HL-60 (cell line): ENCODE data around the gene RHO.

Experiments
- DNase-seq, 2 experiments: peaks; one replicate each; pipeline ENCODE4 v3.0.0-alpha.2; 2010 to 2020; ENCODE audit warnings: low read depth in 1 of 2, low spot score in 1 of 2
- H3K27ac ChIP-seq: fragments of 250-450 bp; sonication (Bioruptor Pico); replicated peaks from 2 replicates; pipeline ENCODE4 v1.5.1; 2020; ENCODE audit warnings: mild to moderate bottlenecking, moderate library complexity
- H3K27me3 ChIP-seq: fragments of 250-450 bp; sonication (Bioruptor Pico); 2 replicates; pipeline ENCODE4 v1.5.1; 2021; ENCODE audit warnings: mild to moderate bottlenecking, moderate library complexity; ENCODE audit not compliant: insufficient read depth, poor library complexity, severe bottlenecking
- H3K4me3 ChIP-seq: replicated peaks from 2 replicates; pipeline ENCODE4 v1.5.1; 2011; ENCODE audit warnings: mild to moderate bottlenecking, control low read depth, low read length; ENCODE audit not compliant: insufficient read depth
- CTCF ChIP-seq: IDR thresholded peaks from one replicate; pipeline ENCODE4 v1.5.1; 2011; ENCODE audit warnings: low read length, control low read depth, inconsistent platforms; ENCODE audit not compliant: insufficient read depth
- GABPA ChIP-seq: IDR thresholded peaks from 2 replicates; pipeline ENCODE4 v1.6.1; 2012; ENCODE audit warnings: low read depth
- POLR2AphosphoS5 ChIP-seq: IDR thresholded peaks from 2 replicates; pipeline ENCODE4 v1.6.1; 2012; ENCODE audit warnings: low read depth
- REST ChIP-seq: IDR thresholded peaks from 2 replicates; pipeline ENCODE4 v1.6.1; 2012; ENCODE audit warnings: low read depth; ENCODE audit not compliant: insufficient replicate concordance
- SPI1 ChIP-seq: IDR thresholded peaks from 2 replicates; pipeline ENCODE4 v1.6.1; 2012; ENCODE audit warnings: low read depth, mild to moderate bottlenecking, borderline replicate concordance

RHO gene

GRCh38 chr3:129576514-129577352 lies 48.3 kb downstream of the RHO start:
- peak; percentile 56 to 89 for DNase-seq
- peak overlapping the region; percentile 95 for H3K27ac ChIP-seq
- no peaks in the 10 kb centered on the region for H3K27me3 ChIP-seq
- TF ChIP-seq REST (no peak), POLR2AphosphoS5 (peak; percentile 86)
- H3K4me3 ChIP-seq: no peak overlapping the region; the same call in 1 of the 2 replicates

GRCh38 chr3:129577366-129577765 lies 48.9 kb downstream of the RHO start:
- Histone ChIP-seq H3K4me3 (peak overlapping the region; percentile 11; the same call in 1 of the 2 replicates), H3K27me3 (no peaks in the 10 kb centered on the region), H3K27ac (peak overlapping the region; percentile 95)
- peak; percentile 56 to 63 for DNase-seq
- TF ChIP-seq GABPA: no peak

- Histone ChIP-seq H3K27me3 (no peaks in the 10 kb centered on the region), H3K27ac (peak overlapping the region; percentile 95), H3K4me3 (peak overlapping the region; percentile 11)
- TF ChIP-seq CTCF (no peak), REST (no peak), SPI1 (peak; percentile 99), GABPA (no peak), POLR2AphosphoS5 (peak; percentile 77; the same call in 1 of the 2 replicates)
- DNase-seq: peak; percentile 80 to 92
Observed at GRCh38 chr3:129577925-129578786, 49.7 kb downstream of the RHO start.

- H3K27me3 ChIP-seq: no peaks in the 10 kb centered on the region
- H3K27ac ChIP-seq: no peak overlapping the region
- TF ChIP-seq GABPA (no peak), REST (no peak), CTCF (no peak), SPI1 (no peak), POLR2AphosphoS5 (no peak)
- no peak overlapping the region for H3K4me3 ChIP-seq
- no peak for DNase-seq
Observed at GRCh38 chr3:129579991-129580390, 51.6 kb downstream of the RHO start.
